CD4-positive, alpha-beta T cell treated with Interleukin-12 subunit alpha and Interleukin-12 subunit beta, for 1 hour (primary cell): ENCODE data around the gene MGRN1.

Source experiments
- DNase-seq: peaks from one replicate; pipeline ENCODE4 v3.0.0-alpha.2; 2020

Gene MGRN1

GRCh38 chr16:4624015-4624826, at the start of gene MGRN1:
Gene MGRN1, plus strand, starts transcription at chr16:4624826. Its CDS starts 135 bp downstream, at chr16:4624961.
- peak; percentile 95 for DNase-seq

GRCh38 chr16:4574919-4575705, 49.5 kb upstream of the MGRN1 start:
- no peak for DNase-seq

GRCh38 chr16:4576008-4576407, 48.6 kb upstream of the MGRN1 start:
- no peak for DNase-seq

- DNase-seq = no peak
Observed at GRCh38 chr16:4578961-4579530, 45.6 kb upstream of the MGRN1 start.

- no peak for DNase-seq
Observed at GRCh38 chr16:4580250-4580649, 44.4 kb upstream of the MGRN1 start.

GRCh38 chr16:4583906-4584305, 40.7 kb upstream of the MGRN1 start:
- no peak for DNase-seq

GRCh38 chr16:4586291-4586690, 38.3 kb upstream of the MGRN1 start:
- no peak for DNase-seq

- no peak for DNase-seq
Observed at GRCh38 chr16:4588386-4588785, 36.2 kb upstream of the MGRN1 start.

- no peak for DNase-seq
Observed at GRCh38 chr16:4588961-4589360, 35.7 kb upstream of the MGRN1 start.

GRCh38 chr16:4591191-4591590, 33.4 kb upstream of the MGRN1 start:
- DNase-seq = no peak

GRCh38 chr16:4591706-4592470, 32.7 kb upstream of the MGRN1 start:
- no peak for DNase-seq

- no peak for DNase-seq
Observed at GRCh38 chr16:4593086-4593485, 31.5 kb upstream of the MGRN1 start.

- no peak for DNase-seq
Observed at GRCh38 chr16:4594433-4595410, 29.9 kb upstream of the MGRN1 start.

- DNase-seq = no peak
Observed at GRCh38 chr16:4597174-4597573, 27.5 kb upstream of the MGRN1 start.

GRCh38 chr16:4599037-4599436, 25.6 kb upstream of the MGRN1 start:
- no peak for DNase-seq

GRCh38 chr16:4599545-4599944, 25.1 kb upstream of the MGRN1 start:
- DNase-seq = no peak

GRCh38 chr16:4601036-4601863, 23.4 kb upstream of the MGRN1 start:
- DNase-seq = no peak

GRCh38 chr16:4601864-4602186, 22.8 kb upstream of the MGRN1 start:
- no peak for DNase-seq

GRCh38 chr16:4602331-4602730, 22.3 kb upstream of the MGRN1 start:
- DNase-seq = no peak

- no peak for DNase-seq
Observed at GRCh38 chr16:4603624-4604170, 20.9 kb upstream of the MGRN1 start.

- no peak for DNase-seq
Observed at GRCh38 chr16:4604401-4604800, 20.2 kb upstream of the MGRN1 start.
